D721Med (cell line): ENCODE results near the gene SIN3B.

Source experiments
- DNase-seq: peaks from one replicate; pipeline ENCODE4 v3.0.0; 2011; ENCODE audit warnings: low spot score; ENCODE audit not compliant: insufficient read length
- FAIRE-seq: peaks from 2 replicates; lab custom pipeline; 2011; peaks lifted over from hg19 to GRCh38; lab: Jason Lieb, UNC
- CTCF ChIP-seq: IDR thresholded peaks from 2 replicates; pipeline ENCODE4 v1.5.1; 2012; ENCODE audit warnings: mild to moderate bottlenecking, control low read depth; ENCODE audit not compliant: insufficient read depth; ENCODE audit errors: missing control alignments

SIN3B gene

GRCh38 chr19:16836115-16837034 lies 7.2 kb downstream of the SIN3B start:
- FAIRE-seq (no peak), DNase-seq (no peak)

GRCh38 chr19:16837035-16837362 lies 7.8 kb downstream of the SIN3B start:
- no peak for TF ChIP-seq CTCF
- FAIRE-seq (no peak), DNase-seq (no peak)

More at GRCh38 chr19:16836115-16837034, 7.2 kb downstream of the SIN3B start:
- no peak for TF ChIP-seq CTCF

- DNase-seq, result no peak
- FAIRE-seq, result no peak
- TF ChIP-seq CTCF, result no peak
These were observed 12.3 kb downstream of the SIN3B start for GRCh38 chr19:16841391-16841926.

GRCh38 chr19:16846901-16847300 lies 17.7 kb downstream of the SIN3B start:
- DNase-seq, result no peak
- no peak for FAIRE-seq

DNA sequence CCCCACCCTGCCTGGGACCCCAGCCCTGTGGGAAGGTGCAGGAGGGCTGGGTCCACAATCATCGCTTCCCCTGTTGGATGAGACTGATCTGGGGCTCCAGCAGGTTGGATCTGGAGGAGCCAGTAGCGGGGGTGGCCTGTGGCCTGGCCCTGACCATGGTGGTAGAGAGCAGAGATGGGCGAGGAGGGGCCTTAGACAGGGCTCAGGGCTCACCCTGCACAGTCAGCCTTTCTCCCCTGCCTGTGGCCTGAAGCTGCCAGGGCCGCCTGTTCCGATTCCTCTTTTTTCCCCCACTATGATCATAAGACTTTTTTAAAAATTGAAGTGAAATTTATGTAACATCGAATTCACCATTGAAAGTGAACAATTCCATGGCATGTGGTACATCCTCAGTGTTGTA lies 18.2 kb downstream of the SIN3B start:
- no peak for TF ChIP-seq CTCF
- DNase-seq, result no peak
- no peak for FAIRE-seq

More at GRCh38 chr19:16846901-16847300, 17.7 kb downstream of the SIN3B start:
- no peak for TF ChIP-seq CTCF

DNA sequence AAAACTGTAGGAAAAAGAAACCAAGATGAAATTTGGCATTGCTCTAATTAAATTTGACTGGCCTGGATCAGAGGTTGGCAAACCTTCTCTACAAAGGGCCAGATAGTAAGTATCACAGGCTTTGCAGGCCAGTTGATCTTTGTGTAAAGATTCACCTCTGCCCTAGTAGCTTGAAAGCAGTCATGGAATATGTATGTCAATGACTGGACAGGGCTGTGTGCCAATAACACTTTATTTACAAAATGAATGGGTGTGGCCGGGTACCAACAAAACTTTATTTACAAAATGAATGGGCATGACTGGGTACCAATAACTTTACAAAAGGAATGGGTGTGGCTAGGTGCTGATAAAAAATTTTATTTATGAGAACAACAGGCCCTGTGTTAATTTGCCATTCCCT lies 20.0 kb downstream of the SIN3B start:
- FAIRE-seq (no peak), DNase-seq (no peak)
- TF ChIP-seq CTCF, result no peak

- no peak for TF ChIP-seq CTCF
- no peak for DNase-seq
- FAIRE-seq, result no peak
These were observed 20.9 kb downstream of the SIN3B start for GRCh38 chr19:16850133-16850532.
